Gastroesophageal sphincter (tissue), 4 donors: ENCODE data around the gene SMIM22. TPM values are rescaled to one million over a fixed set of nuclear protein-coding genes. Genes with fewer than 3 reads are reported as not detected.

ENCODE experiments used
- ATAC-seq: fragments of 150-250 bp; one replicate; pipeline ENCODE4 v1.9.1; 2016; ENCODE audit warnings: mild to moderate bottlenecking, moderate library complexity
- H3K27ac ChIP-seq, 4 donors: fragments of 200-600 bp; sonication (generic) in 3 of 4; 1 replicate in 3 of 4; 2 replicates in 1 of 4; pipeline ENCODE4 v1.5.1; 2016 to 2019
- H3K27me3 ChIP-seq: fragments of 200-600 bp; sonication (generic); one replicate; pipeline ENCODE4 v1.5.1; 2019
- H3K36me3 ChIP-seq, 2 donors: fragments of 200-600 bp; sonication (generic); one replicate each; pipeline ENCODE4 v1.5.1; 2019; ENCODE audit warnings: control low read depth in 1 of 2
- H3K4me1 ChIP-seq, 3 donors: fragments of 200-600 bp; sonication (generic); 1 replicate in 2 of 3; 2 replicates in 1 of 3; pipeline ENCODE4 v1.5.1; 2016 to 2019; ENCODE audit warnings: control low read depth in 2 of 3
- H3K4me3 ChIP-seq, 2 donors: fragments of 200-600 bp; sonication (generic); one replicate each; pipeline ENCODE4 v1.5.1; 2019; ENCODE audit warnings: mild to moderate bottlenecking in 1 of 2, moderate library complexity in 1 of 2
- H3K9me3 ChIP-seq, 3 donors: fragments of 200-600 bp; sonication (generic); one replicate each; pipeline ENCODE4 v1.5.1; 2017 to 2019; ENCODE audit warnings: control low read depth in 2 of 3
- CTCF ChIP-seq, 4 experiments: fragments of 200-600 bp in 2 of 4; fragments of 450-650 bp in 2 of 4; sonication (generic) in 1 of 4; IDR thresholded peaks; one replicate each; pipeline ENCODE4 v1.5.1; 2017 to 2019; ENCODE audit warnings: antibody characterized with exemption in 4 of 4, mild to moderate bottlenecking in 2 of 4, moderate library complexity in 2 of 4
- EP300 ChIP-seq: sonication (generic); formaldehyde crosslinking; IDR thresholded peaks from one replicate; pipeline ENCODE4 v1.6.1; 2017; ENCODE audit warnings: antibody characterized with exemption, mild to moderate bottlenecking
- POLR2A ChIP-seq, 2 donors: fragments of 450-650 bp; IDR thresholded peaks; one replicate each; pipeline ENCODE4 v1.6.1; 2017; ENCODE audit warnings: antibody characterized with exemption in 2 of 2, mild to moderate bottlenecking in 2 of 2, moderate library complexity in 1 of 2
- POLR2AphosphoS5 ChIP-seq: sonication (generic); formaldehyde crosslinking; IDR thresholded peaks from one replicate; pipeline ENCODE4 v1.6.1; 2017; ENCODE audit warnings: antibody characterized with exemption
- WGBS, 2 donors: methylation state at CpG; one replicate each; pipeline ENCODE4 v1.1.5; 2018; ENCODE audit warnings: low coverage in 1 of 2; 5-methylcytosine and 5-hydroxymethylcytosine counted together
- total RNA-seq, 4 donors: library from RNA; depleted of rRNA; stranded (reverse); fragments of >200 nt; gene quantifications; one replicate each; pipeline ENCODE4 v1.1.0, GENCODE V29; 2016

SMIM22 gene
- total RNA-seq, 4 donors from 2014 or later: not detected

- ATAC-seq: no peak
- WGBS, 2 donors: 91 to 100% methylated on average over 1 of the region's 1 CpG
- Histone ChIP-seq H3K9me3 (no peaks in the 10 kb centered on the region), H3K27me3 (no peaks in the 10 kb centered on the region), H3K4me3 (no peak overlapping the region), H3K36me3 (peaks cover 0 to 100% of the 10 kb centered on the region in 2 donors), H3K27ac (no peak overlapping the region), H3K4me1 (peaks cover 0 to 6% (median 0%) of the 10 kb centered on the region in 3 donors)
- no peak for TF ChIP-seq EP300
- no peak for TF ChIP-seq POLR2A (IDR thresholded peaks at IDR 0.05)
- TF ChIP-seq POLR2AphosphoS5: no peak
- TF ChIP-seq CTCF (IDR thresholded peaks at IDR 0.05): no peak
Observed at GRCh38 chr16:4833584-4833983, 38.4 kb downstream of the SMIM22 start.

DNA sequence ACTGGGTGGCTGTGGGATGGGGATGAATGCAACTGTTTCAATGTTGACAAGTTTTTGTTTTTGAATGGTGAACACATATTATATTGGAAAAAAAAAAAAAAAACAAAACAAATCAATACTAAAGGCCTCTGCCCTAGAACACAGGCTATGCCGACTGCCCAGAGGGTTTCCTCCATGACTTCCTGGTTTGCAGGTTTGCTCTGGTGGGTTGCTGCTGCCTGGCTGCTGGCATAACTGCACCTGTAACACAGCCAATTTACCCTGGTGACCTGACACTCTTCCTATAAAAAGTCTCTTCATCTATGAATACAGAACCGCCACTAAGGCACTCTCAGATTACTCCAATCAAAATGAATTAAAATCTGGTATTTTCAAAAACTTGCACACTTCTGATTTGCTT is 41.6 kb downstream of the SMIM22 start:
- 92 to 100% methylated on average over 1 to 2 of the region's 2 CpGs for WGBS, 2 donors
- H3K27me3 ChIP-seq: no peaks in the 10 kb centered on the region
- H3K9me3 ChIP-seq: no peaks in the 10 kb centered on the region
- TF ChIP-seq POLR2A (IDR thresholded peaks at IDR 0.05) (no peak), POLR2AphosphoS5 (no peak), CTCF (IDR thresholded peaks at IDR 0.05) (no peak), EP300 (no peak)
- peaks cover 3 to 100% of the 10 kb centered on the region in 2 donors for H3K36me3 ChIP-seq
- H3K4me3 ChIP-seq: no peak overlapping the region
- peaks cover 0 to 11% (median 0%) of the 10 kb centered on the region in 3 donors for H3K4me1 ChIP-seq
- H3K27ac ChIP-seq: no peak overlapping the region
- no peak for ATAC-seq

GRCh38 chr16:4837733-4838501 is 42.7 kb downstream of the SMIM22 start:
- H3K27me3 ChIP-seq: no peaks in the 10 kb centered on the region
- 71 to 89% methylated on average over 3 to 13 of the region's 13 CpGs for WGBS, 2 donors
- H3K9me3 ChIP-seq: no peaks in the 10 kb centered on the region
- peaks cover 3 to 100% of the 10 kb centered on the region in 2 donors for H3K36me3 ChIP-seq
- ATAC-seq: no peak
- TF ChIP-seq CTCF (IDR thresholded peaks at IDR 0.05): no peak
- TF ChIP-seq EP300: no peak
- no peak for TF ChIP-seq POLR2A (IDR thresholded peaks at IDR 0.05)
- TF ChIP-seq POLR2AphosphoS5: no peak
- H3K4me1 ChIP-seq: peaks cover 0 to 9% (median 0%) of the 10 kb centered on the region in 3 donors
- H3K27ac ChIP-seq: no peak overlapping the region
- no peak overlapping the region for H3K4me3 ChIP-seq

DNA sequence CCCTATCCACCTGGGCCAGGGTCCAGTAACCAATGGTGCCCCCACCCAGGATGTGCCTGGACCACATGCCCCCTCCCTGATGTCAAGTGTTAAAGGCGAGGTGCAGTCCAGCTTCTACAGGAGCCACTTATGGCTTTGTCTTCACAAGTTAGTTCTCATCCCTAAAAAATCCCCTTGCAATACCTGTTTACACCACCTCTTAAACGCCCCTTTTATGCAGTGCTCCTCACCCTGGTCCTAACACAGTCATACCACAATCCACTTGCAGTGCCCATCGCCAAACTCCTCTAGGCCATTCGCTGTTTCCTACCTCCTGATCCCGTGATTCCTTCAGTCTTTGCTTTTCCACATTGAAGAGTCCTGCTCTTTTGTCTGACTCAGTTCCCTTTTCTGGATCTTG is 44.8 kb downstream of the SMIM22 start:
- ATAC-seq: no peak
- 86 to 88% methylated on average over 5 of the region's 5 CpGs for WGBS, 2 donors
- peaks cover 0 to 13% (median 0%) of the 10 kb centered on the region in 3 donors for H3K4me1 ChIP-seq
- TF ChIP-seq POLR2A (IDR thresholded peaks at IDR 0.05): no peak
- no peak for TF ChIP-seq POLR2AphosphoS5
- TF ChIP-seq CTCF (IDR thresholded peaks at IDR 0.05): no peak
- no peak for TF ChIP-seq EP300
- H3K36me3 ChIP-seq: peaks cover 3 to 100% of the 10 kb centered on the region in 2 donors
- no peaks in the 10 kb centered on the region for H3K9me3 ChIP-seq
- H3K27me3 ChIP-seq: no peaks in the 10 kb centered on the region
- H3K27ac ChIP-seq: no peak overlapping the region
- no peak overlapping the region for H3K4me3 ChIP-seq

DNA sequence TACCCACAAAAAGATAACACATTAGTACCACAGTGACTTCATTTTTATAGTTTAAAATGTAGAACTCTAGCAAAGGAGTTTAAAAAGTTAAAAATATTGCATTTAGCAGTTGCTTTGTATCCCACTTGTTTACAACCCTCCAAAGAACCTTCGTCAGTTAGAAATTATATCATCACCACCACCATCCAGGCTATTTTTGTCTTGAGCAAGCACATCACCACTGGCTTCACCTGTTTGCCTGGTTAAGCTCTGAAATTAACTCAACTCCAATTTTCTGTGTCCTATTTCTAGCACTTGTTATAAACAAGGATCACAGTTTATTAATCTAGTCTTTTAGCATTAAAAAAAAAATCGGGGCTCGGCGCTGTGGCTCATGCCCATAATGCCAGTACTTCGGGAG is 45.8 kb downstream of the SMIM22 start:
- peaks cover 3 to 97% of the 10 kb centered on the region in 2 donors for H3K36me3 ChIP-seq
- no peak for ATAC-seq
- 36% methylated on average over 2 of the region's 5 CpGs; no CpG with 5 or more reads in 1 of the 2 donors for WGBS, 2 donors

More for the DNA sequence above, 45.8 kb downstream of the SMIM22 start:
- no peaks in the 10 kb centered on the region for H3K27me3 ChIP-seq
- H3K4me1 ChIP-seq: peaks cover 3 to 23% (median 8%) of the 10 kb centered on the region in 3 donors
- no peak overlapping the region for H3K4me3 ChIP-seq
- TF ChIP-seq CTCF (IDR thresholded peaks at IDR 0.05): no peak
- no peak for TF ChIP-seq POLR2AphosphoS5
- H3K9me3 ChIP-seq: no peaks in the 10 kb centered on the region
- no peak overlapping the region for H3K27ac ChIP-seq
